ENCODE measurements around the gene COQ8A.

- TF ChIP-seq CTCF (IDR thresholded peaks at IDR 0.05; ENCODE audit: poor library complexity, severe bottlenecking) = no peak
- no peak for TF ChIP-seq EZH2 (IDR thresholded peaks at IDR 0.05; ENCODE audit: borderline replicate concordance, insufficient read depth, low read length, poor library complexity, severe bottlenecking)
- no peak for TF ChIP-seq TAF1 (IDR thresholded peaks at IDR 0.05; ENCODE audit: low read depth)
- TF ChIP-seq POLR2AphosphoS5 (IDR thresholded peaks at IDR 0.05) = no peak
- no peak for TF ChIP-seq EP300 (conservative IDR thresholded peaks at IDR 0.05; ENCODE audit: poor library complexity, severe bottlenecking)
- no peak for TF ChIP-seq MXI1 (conservative IDR thresholded peaks at IDR 0.05; ENCODE audit: poor library complexity, severe bottlenecking)
- no peak for TF ChIP-seq RAD21 (conservative IDR thresholded peaks at IDR 0.05)
Observed at GRCh38 chr1:226983247-226983991, 43.3 kb downstream of the COQ8A start.

Measured in neural cell (in vitro differentiated cells).